ENCODE results near the gene OTOP3.

The OTOP3 gene

GRCh38 chr17:74918906-74919305, 16.8 kb upstream of the OTOP3 start:
- DNase-seq: no peak

- no peak for DNase-seq
Measured at GRCh38 chr17:74919440-74920305, 16.0 kb upstream of the OTOP3 start.

GRCh38 chr17:74920306-74920620, 15.4 kb upstream of the OTOP3 start:
- DNase-seq: no peak

GRCh38 chr17:74920642-74921025, 15.1 kb upstream of the OTOP3 start:
- no peak for DNase-seq

- no peak for DNase-seq
Measured at GRCh38 chr17:74921026-74921681, 14.5 kb upstream of the OTOP3 start.

GRCh38 chr17:74921769-74922168, 13.9 kb upstream of the OTOP3 start:
- no peak for DNase-seq

GRCh38 chr17:74922172-74922571, 13.5 kb upstream of the OTOP3 start:
- no peak for DNase-seq

- no peak for DNase-seq
Measured at GRCh38 chr17:74922694-74923537, 12.8 kb upstream of the OTOP3 start, which contains the start of gene USH1G. USH1G (minus strand) TSS chr17:74923255; CDS start chr17:74923073, 182 bp downstream.

- peak; percentile 61 for DNase-seq
Measured at GRCh38 chr17:74923538-74924249, 12.0 kb upstream of the OTOP3 start.

GRCh38 chr17:74924250-74924948, 11.3 kb upstream of the OTOP3 start, which contains the start of gene OTOP2:
OTOP2 (plus strand) TSS chr17:74924273; CDS start chr17:74924633, 360 bp downstream.
- peak; percentile 40 for DNase-seq

- no peak for DNase-seq
Measured at GRCh38 chr17:74925242-74925641, 10.5 kb upstream of the OTOP3 start.

- DNase-seq: no peak
Measured at GRCh38 chr17:74928786-74929185, 6.9 kb upstream of the OTOP3 start.

- no peak for DNase-seq
Measured at GRCh38 chr17:74930535-74931036, 5.1 kb upstream of the OTOP3 start.

- no peak for DNase-seq
Measured at GRCh38 chr17:74935048-74935447, 650 bp upstream of the OTOP3 start.

GRCh38 chr17:74936470-74936799, 737 bp downstream of the OTOP3 start:
- no peak for DNase-seq

GRCh38 chr17:74937064-74938051, 1.7 kb downstream of the OTOP3 start:
- no peak for DNase-seq

- no peak for DNase-seq
Measured at GRCh38 chr17:74938194-74938950, 2.7 kb downstream of the OTOP3 start.

- no peak for DNase-seq
Measured at GRCh38 chr17:74939534-74939933, 3.8 kb downstream of the OTOP3 start.

GRCh38 chr17:74941128-74941725, 5.5 kb downstream of the OTOP3 start:
- no peak for DNase-seq

Measured in CD4-positive, alpha-beta T cell treated with Interferon gamma for 1 hour (primary cell).